ENCODE data around the gene GPRIN1.

Gene GPRIN1

DNA sequence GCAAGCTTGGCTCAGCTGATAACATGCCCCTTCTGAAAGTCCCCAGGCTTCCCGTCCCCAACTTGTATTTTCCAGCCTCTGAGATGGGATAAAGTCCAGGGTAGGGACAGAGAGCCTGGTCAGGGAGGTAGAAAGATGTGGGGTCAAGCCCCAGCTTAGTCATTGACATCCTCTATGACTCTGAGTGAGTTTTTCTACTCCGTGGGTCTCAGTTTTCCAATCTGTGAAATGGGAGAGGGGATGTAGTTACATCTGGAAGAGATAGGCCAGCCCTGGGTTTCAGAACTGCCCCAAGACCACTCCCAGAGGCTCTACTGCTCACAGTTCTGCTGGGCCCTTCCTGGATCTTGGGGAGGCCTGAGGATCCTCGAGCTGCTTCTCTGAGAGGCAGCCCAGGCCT is 3.1 kb downstream of the GPRIN1 start:
- TF ChIP-seq GATA2 (IDR thresholded peaks at IDR 0.05; ENCODE audit: low read depth, low read length) (no peak), GATA3 (IDR thresholded peaks at IDR 0.05; ENCODE audit: low read depth, low read length) (no peak)

DNA sequence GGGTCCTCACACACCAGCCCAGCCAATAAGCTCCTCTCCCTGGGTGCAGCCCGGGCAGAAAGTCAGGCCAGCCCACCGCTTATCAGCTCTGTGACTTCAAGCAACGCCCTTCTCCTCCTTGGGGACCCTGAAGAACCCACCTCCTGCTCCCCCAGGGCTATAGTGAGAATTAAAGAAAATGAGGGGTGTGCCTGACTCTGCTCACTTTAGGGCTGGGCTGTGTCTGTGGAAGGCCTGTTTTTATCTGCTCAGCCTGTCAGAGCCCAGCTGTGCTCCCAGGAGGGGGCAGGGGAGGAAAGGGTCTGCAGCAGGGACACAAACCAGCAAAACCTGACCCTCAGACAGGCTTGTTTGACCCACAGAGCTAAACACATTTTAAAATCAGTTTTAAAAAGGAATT is 3.9 kb downstream of the GPRIN1 start:
- TF ChIP-seq GATA3 (IDR thresholded peaks at IDR 0.05; ENCODE audit: low read depth, low read length) (no peak), GATA2 (IDR thresholded peaks at IDR 0.05; ENCODE audit: low read depth, low read length) (no peak)

GRCh38 chr5:176603091-176603490 is 6.9 kb downstream of the GPRIN1 start:
- no peak for TF ChIP-seq GATA3 (IDR thresholded peaks at IDR 0.05; ENCODE audit: low read depth, low read length)
- no peak for TF ChIP-seq GATA2 (IDR thresholded peaks at IDR 0.05; ENCODE audit: low read depth, low read length)

- TF ChIP-seq GATA2 (IDR thresholded peaks at IDR 0.05; ENCODE audit: low read depth, low read length) (no peak), GATA3 (IDR thresholded peaks at IDR 0.05; ENCODE audit: low read depth, low read length) (no peak)
Observed at GRCh38 chr5:176601901-176602482, 8.0 kb downstream of the GPRIN1 start.

DNA sequence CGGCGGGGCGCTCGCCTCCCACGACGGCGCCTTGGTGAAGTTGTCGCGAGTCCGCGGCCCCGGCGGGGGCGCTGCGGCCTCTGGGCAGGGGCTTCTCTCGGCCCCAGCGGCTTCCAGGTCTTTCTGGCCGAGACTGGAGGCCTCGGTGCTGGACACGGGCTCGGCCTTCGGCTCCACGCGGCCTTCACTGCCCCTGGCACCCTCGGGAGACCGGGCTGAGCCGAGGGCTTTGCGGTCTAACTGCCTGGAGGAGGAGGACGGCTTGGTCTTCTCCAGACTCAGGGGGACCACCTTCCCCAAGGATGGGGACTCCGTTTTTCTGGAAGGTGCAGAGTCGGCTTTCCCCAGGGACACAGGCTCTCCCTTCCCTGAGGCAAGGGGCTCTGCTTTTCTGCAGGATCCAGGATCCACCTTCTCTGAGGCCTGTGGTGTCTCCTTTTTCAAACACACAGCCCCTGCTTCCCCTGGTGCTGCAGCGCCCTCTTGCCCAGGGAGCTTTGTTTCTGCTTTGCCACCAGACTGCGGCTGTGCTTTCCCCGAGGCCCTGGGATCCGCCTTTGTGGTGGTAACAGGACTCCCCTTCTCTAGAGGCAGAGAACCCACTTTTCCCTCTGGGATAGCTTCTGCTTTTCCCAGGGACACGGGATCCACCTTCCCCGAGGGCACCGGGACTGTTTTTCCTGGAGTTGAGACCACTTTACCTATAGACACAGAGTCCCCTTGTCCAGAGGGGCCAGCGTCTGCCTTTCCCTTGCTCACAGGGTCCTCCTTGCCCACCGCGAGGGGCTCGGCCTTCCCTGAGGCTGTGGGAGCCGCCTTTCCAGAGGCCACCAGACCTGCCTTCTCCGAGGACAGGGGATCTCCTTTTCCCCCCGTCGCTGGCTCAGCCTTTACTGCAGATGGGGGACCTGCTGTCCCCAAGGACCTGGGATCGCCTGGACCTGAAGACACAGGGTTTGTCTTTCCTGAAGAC is 12.3 kb downstream of the GPRIN1 start:
- no peak for TF ChIP-seq GATA3 (IDR thresholded peaks at IDR 0.05; ENCODE audit: low read depth, low read length)
- no peak for TF ChIP-seq GATA2 (IDR thresholded peaks at IDR 0.05; ENCODE audit: low read depth, low read length)

DNA sequence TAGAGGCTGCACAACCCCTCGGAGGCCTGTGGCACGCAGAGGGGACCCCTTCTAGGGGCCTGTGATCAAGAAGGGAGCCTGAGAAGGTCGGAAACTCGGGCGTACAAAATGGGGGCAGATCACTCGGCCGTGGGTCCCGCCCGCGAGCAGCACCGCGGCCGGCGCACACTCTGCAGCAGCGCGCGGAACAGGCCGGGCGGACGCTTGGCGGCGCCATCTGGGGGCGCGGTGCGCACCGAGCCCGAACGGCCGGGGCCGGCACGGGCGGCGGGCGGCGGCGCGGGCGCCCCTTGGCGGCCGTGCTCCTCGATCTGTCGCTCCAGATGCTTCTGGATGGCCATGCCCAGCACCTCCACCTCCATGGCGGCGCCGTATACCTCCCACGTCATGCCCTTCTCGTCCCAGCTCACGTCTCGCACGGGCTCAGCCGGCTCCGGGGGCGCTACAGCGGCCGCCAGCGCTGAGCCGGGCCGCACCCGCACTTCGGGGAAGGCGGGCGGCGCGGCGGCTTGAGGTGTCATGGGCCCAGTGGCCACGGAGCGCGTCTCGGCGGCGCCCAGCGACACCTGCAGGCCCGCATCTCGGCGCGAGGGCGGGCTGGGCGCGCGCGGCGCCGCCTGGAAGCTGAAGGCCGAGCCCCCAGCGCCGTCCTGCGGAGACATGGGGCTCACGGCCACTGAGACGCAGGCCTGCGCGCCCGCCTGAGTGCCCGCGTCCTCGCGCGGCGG is 13.1 kb downstream of the GPRIN1 start:
- TF ChIP-seq GATA3 (IDR thresholded peaks at IDR 0.05; ENCODE audit: low read depth, low read length) (no peak), GATA2 (IDR thresholded peaks at IDR 0.05; ENCODE audit: low read depth, low read length) (no peak)

DNA sequence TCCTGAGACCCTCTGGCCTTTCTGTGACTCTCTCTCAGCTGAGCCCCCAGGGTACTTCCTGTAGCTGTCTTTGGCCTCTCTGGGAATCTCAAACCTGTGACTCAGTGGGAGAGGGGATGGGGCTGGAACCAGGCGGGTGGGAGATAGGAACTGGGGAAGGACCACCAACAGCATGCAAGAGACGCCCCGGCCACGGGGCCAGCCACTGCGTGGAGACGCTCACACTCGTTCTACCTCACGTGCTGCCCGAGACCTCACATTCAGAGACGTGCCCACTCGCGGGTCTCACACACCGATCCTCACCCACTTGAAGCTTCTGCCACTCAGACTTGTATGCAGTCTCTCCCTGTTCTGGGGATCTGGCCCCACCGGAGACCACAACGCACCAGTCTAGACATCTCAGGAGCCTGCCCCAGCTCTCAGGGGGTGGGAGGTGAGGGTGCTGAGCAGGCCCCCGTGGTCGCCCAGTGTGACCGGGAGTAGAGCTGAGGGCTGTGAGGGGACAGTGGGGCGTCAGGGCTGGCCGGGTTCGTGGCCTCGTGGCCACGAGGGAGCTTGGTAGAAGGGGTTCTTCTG is 13.8 kb downstream of the GPRIN1 start:
- TF ChIP-seq GATA3 (IDR thresholded peaks at IDR 0.05; ENCODE audit: low read depth, low read length): no peak
- TF ChIP-seq GATA2 (IDR thresholded peaks at IDR 0.05; ENCODE audit: low read depth, low read length): no peak

DNA sequence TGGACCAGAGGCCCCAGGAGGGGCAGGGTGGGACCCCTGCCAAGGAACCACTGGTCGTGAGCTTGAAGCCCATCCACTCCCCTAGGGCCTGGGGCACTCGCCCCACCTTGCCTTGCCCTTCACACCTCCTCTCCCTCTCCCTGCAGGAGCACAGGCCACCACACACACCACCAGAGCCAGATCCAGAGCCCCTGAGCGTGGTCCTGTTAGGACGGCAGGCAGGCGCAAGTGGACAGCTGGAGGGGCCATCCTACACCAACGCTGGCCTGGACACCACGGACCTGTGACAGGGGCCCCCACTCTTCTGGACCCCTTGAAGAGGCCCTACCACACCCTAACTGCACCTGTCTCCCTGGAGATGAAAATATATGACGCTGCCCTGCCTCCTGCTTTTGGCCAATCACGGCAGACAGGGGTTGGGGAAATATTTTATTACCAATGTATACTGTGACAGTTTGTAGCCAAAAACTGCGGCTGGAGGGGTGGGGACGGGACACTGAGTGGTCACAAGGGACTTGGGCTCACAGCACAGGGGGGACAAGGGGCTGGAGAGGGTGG is 14.5 kb downstream of the GPRIN1 start:
- no peak for TF ChIP-seq GATA3 (IDR thresholded peaks at IDR 0.05; ENCODE audit: low read depth, low read length)
- TF ChIP-seq GATA2 (IDR thresholded peaks at IDR 0.05; ENCODE audit: low read depth, low read length): no peak

GRCh38 chr5:176594554-176594953 is 15.4 kb downstream of the GPRIN1 start:
- no peak for TF ChIP-seq GATA3 (IDR thresholded peaks at IDR 0.05; ENCODE audit: low read depth, low read length)
- no peak for TF ChIP-seq GATA2 (IDR thresholded peaks at IDR 0.05; ENCODE audit: low read depth, low read length)

GRCh38 chr5:176593273-176593869 is 16.6 kb downstream of the GPRIN1 start:
- TF ChIP-seq GATA3 (IDR thresholded peaks at IDR 0.05; ENCODE audit: low read depth, low read length) (no peak), GATA2 (IDR thresholded peaks at IDR 0.05; ENCODE audit: low read depth, low read length) (no peak)

GRCh38 chr5:176592573-176592972 is 17.4 kb downstream of the GPRIN1 start:
- TF ChIP-seq GATA3 (IDR thresholded peaks at IDR 0.05; ENCODE audit: low read depth, low read length): no peak
- no peak for TF ChIP-seq GATA2 (IDR thresholded peaks at IDR 0.05; ENCODE audit: low read depth, low read length)

DNA sequence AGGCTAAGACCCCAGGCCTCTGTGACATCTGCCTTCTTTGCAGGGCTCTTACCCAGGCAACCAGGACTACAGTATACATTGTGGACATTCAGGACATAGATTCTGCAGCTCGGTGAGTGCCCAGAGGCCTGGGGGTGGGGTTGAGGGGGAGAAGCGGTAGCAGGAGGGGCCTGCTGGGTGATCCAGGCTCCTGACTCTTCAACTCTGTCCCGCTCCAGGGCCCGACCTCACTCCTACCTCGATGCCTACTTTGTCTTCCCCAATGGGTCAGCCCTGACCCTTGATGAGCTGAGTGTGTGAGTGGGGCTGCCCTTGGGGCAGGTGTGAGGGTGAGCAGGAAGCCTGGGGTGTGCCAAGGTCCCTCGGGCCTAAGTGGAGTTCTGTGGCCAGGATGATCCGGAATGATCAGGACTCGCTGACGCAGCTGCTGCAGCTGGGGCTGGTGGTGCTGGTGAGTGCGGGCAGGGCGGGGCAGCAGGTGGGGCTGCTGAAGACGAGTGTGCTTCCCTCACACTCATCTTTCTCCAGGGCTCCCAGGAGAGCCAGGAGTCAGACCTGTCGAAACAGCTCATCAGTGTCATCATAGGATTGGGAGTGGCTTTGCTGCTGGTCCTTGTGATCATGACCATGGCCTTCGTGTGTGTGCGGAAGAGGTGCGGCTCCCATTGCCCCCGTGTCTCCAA is 19.8 kb downstream of the GPRIN1 start:
- no peak for TF ChIP-seq GATA2 (IDR thresholded peaks at IDR 0.05; ENCODE audit: low read depth, low read length)
- no peak for TF ChIP-seq GATA3 (IDR thresholded peaks at IDR 0.05; ENCODE audit: low read depth, low read length)

Measured in SH-SY5Y (cell line).